Keratinocyte (primary cell): ENCODE data around the gene TULP1.

Experiments used
- EZH2 ChIP-seq: IDR thresholded peaks from one replicate; pipeline ENCODE4 v1.6.1; 2012; ENCODE audit warnings: inconsistent platforms, mild to moderate bottlenecking, low read length, moderate library complexity
- TF ChIP-seq, protein P1 (sequence below), 3 experiments: IDR thresholded peaks in 1 of 3; conservative IDR thresholded peaks in 1 of 3; optimal IDR thresholded peaks in 1 of 3; 2 replicates in 2 of 3; 3 replicates in 1 of 3; pipeline versions ENCODE3 to v1.5.1; 2011; ENCODE audit warnings: low read length in 3 of 3, mild to moderate bottlenecking in 3 of 3, moderate library complexity in 2 of 3, control low read depth in 1 of 3, inconsistent platforms in 1 of 3; ENCODE audit not compliant: insufficient read depth in 2 of 3; ENCODE audit errors: extremely low read depth in 1 of 3

DNA sequence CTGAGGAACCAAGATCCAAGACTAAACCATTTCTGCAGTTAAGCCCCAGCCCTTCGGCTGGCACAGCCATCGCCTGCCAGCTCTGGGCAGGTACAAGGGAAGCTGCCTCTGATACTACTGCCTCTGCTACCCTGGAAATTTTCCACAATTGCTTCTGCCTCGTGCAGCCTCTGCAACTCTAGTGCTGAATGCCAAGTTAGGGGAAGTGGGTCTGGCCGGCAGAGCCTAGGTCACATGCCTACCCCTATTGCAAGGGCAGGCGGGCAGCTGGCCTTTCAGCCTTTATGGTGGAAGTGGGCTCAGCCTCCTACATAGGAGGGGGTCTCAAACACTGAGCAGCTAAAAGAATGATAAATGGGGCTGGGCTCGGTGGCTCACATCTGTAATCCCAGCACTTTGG, 44.5 kb upstream of the TULP1 start:
- TF ChIP-seq, protein P1, sequence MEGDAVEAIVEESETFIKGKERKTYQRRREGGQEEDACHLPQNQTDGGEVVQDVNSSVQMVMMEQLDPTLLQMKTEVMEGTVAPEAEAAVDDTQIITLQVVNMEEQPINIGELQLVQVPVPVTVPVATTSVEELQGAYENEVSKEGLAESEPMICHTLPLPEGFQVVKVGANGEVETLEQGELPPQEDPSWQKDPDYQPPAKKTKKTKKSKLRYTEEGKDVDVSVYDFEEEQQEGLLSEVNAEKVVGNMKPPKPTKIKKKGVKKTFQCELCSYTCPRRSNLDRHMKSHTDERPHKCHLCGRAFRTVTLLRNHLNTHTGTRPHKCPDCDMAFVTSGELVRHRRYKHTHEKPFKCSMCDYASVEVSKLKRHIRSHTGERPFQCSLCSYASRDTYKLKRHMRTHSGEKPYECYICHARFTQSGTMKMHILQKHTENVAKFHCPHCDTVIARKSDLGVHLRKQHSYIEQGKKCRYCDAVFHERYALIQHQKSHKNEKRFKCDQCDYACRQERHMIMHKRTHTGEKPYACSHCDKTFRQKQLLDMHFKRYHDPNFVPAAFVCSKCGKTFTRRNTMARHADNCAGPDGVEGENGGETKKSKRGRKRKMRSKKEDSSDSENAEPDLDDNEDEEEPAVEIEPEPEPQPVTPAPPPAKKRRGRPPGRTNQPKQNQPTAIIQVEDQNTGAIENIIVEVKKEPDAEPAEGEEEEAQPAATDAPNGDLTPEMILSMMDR (optimal IDR thresholded peaks at IDR 0.05 in 1 of 3, IDR thresholded peaks at IDR 0.05 in 1 of 3, conservative IDR thresholded peaks at IDR 0.05 in 1 of 3; ENCODE audit: extremely low read depth in 1 of 3, insufficient read depth in 2 of 3, low read length in 3 of 3), result no peak
- no peak for TF ChIP-seq EZH2
